Astrocyte (in vitro differentiated cells and primary cell): Measurements from ENCODE around the gene MCAM. TPM values are rescaled to one million over a fixed set of nuclear protein-coding genes. Genes with fewer than 3 reads are reported as not detected.

Experiments
- DNase-seq: peaks from one replicate; pipeline ENCODE4 v3.0.0-alpha.2; 2010; ENCODE audit warnings: low read depth
- FAIRE-seq: peaks from 2 replicates; lab custom pipeline; 2011; peaks lifted over from hg19 to GRCh38; lab: Jason Lieb, UNC
- H2AFZ ChIP-seq: 2 replicates; pipeline ENCODE4 v1.6.0; 2012; ENCODE audit warnings: low read depth, low read length, inconsistent platforms
- H3K27ac ChIP-seq: 2 replicates; pipeline ENCODE4 v1.5.1; 2011; ENCODE audit warnings: low read depth, low read length, inconsistent platforms
- H3K27me3 ChIP-seq: 2 replicates; pipeline ENCODE4 v1.6.0; 2011; ENCODE audit warnings: low read length, inconsistent platforms; ENCODE audit not compliant: insufficient read depth
- H3K36me3 ChIP-seq: 2 replicates; pipeline ENCODE4 v1.5.1; 2011; ENCODE audit warnings: low read length, inconsistent platforms; ENCODE audit not compliant: insufficient read depth
- H3K4me1 ChIP-seq: 2 replicates; pipeline ENCODE4 v1.5.1; 2011; ENCODE audit warnings: low read length, inconsistent platforms; ENCODE audit not compliant: insufficient read depth
- H3K4me2 ChIP-seq: 2 replicates; pipeline ENCODE4 v1.6.0; 2012; ENCODE audit warnings: low read length, inconsistent platforms
- H3K4me3 ChIP-seq: 2 replicates; pipeline ENCODE4 v1.5.1; 2011; ENCODE audit warnings: low read depth, mild to moderate bottlenecking, low read length, inconsistent platforms; ENCODE audit not compliant: insufficient read depth
- H3K79me2 ChIP-seq: 2 replicates; pipeline ENCODE4 v1.6.0; 2012; ENCODE audit warnings: mild to moderate bottlenecking, low read length, inconsistent platforms; ENCODE audit not compliant: insufficient read depth
- H3K9ac ChIP-seq: 2 replicates; pipeline ENCODE4 v1.6.0; 2012; ENCODE audit warnings: mild to moderate bottlenecking, low read length, inconsistent platforms
- H3K9me3 ChIP-seq: 2 replicates; pipeline ENCODE4 v1.5.1; 2012; ENCODE audit warnings: low read depth, mild to moderate bottlenecking, low read length, inconsistent platforms; ENCODE audit not compliant: insufficient read depth
- H4K20me1 ChIP-seq: 2 replicates; pipeline ENCODE4 v1.6.0; 2012; ENCODE audit warnings: low read length, inconsistent platforms; ENCODE audit not compliant: insufficient read depth
- H3K27ac Mint-ChIP-seq: one replicate; pipeline ENCODE4 v1.8.0; 2021; ENCODE audit warnings: mild to moderate bottlenecking, mixed read lengths; ENCODE audit not compliant: unreplicated experiment
- H3K27me3 Mint-ChIP-seq: one replicate; pipeline ENCODE4 v1.8.0; 2021; ENCODE audit warnings: low read depth, mixed read lengths; ENCODE audit not compliant: unreplicated experiment
- H3K36me3 Mint-ChIP-seq: one replicate; pipeline ENCODE4 v1.8.0; 2021; ENCODE audit warnings: low read depth, mixed read lengths; ENCODE audit not compliant: unreplicated experiment
- H3K4me1 Mint-ChIP-seq: one replicate; pipeline ENCODE4 v1.8.0; 2021; ENCODE audit warnings: low read depth, mixed read lengths; ENCODE audit not compliant: unreplicated experiment
- H3K4me3 Mint-ChIP-seq: one replicate; pipeline ENCODE4 v1.8.0; 2021; ENCODE audit warnings: mild to moderate bottlenecking, moderate library complexity, mixed read lengths; ENCODE audit not compliant: unreplicated experiment
- H3K9me3 Mint-ChIP-seq: one replicate; pipeline ENCODE4 v1.8.0; 2021; ENCODE audit warnings: mild to moderate bottlenecking, mixed read lengths; ENCODE audit not compliant: unreplicated experiment
- EZH2 ChIP-seq: IDR thresholded peaks from 2 replicates; pipeline ENCODE4 v1.6.1; 2012; ENCODE audit warnings: mild to moderate bottlenecking, low read length, inconsistent platforms; ENCODE audit not compliant: insufficient read depth
- total RNA-seq: library from RNA; stranded (reverse); gene quantifications from 2 replicates; pipeline ENCODE4 v1.2.1, GENCODE V29; 2021
- TF ChIP-seq, protein P1 (sequence below): IDR thresholded peaks from 2 replicates; pipeline ENCODE4 v1.5.1; 2011; ENCODE audit warnings: low read depth, mild to moderate bottlenecking, inconsistent platforms, low read length, moderate library complexity; ENCODE audit not compliant: insufficient read depth

MCAM gene
- total RNA-seq, 1 donor from 2014 or later, result 213 TPM

DNA sequence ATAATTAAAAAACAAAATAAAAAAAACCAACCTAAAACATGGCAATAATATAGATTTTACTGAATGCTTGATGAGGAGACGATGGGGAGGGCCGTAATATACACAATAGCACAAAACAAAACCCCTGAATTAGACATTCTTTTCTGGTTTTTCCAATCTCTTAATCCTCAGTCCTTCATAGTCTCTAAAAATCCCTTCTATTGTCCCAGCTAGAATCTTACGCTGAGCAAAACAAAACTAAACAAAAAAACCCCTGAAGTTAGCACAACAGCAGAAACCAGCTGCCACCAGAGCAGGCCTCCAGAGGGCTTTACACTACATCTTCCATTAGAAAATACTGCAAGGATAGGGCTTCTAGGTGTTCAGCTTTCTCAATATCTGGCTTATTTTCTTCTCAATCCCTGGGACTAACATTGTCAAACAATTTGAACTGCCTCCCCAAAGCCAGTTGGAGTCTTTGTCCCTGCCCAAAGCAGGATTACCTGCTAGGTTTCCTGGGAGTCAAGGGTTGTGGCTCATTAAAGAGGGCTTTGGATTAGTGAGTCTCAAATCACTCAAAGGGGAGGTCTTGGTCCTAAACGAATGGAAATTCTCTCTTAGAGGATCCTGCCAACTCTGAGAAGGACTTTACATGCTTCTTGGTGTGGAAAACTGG lies 15.3 kb upstream of the MCAM start:
- Histone ChIP-seq H2AFZ (no peak overlapping the region), H3K4me3 (no peak overlapping the region), H4K20me1 (no peaks in the 10 kb centered on the region), H3K79me2 (peaks cover 27% of the 10 kb centered on the region), H3K4me2 (no peak overlapping the region), H3K9ac (no peak overlapping the region), H3K27ac (no peak overlapping the region), H3K9me3 (no peaks in the 10 kb centered on the region), H3K36me3 (no peaks in the 10 kb centered on the region), H3K4me1 (peaks cover 12% of the 10 kb centered on the region), H3K27me3 (no peaks in the 10 kb centered on the region)
- H3K9me3 Mint-ChIP-seq, result no peaks in the 10 kb centered on the region
- no peak overlapping the region for H3K4me3 Mint-ChIP-seq
- peaks cover 2% of the 10 kb centered on the region for H3K27me3 Mint-ChIP-seq
- FAIRE-seq (no peak), DNase-seq (no peak)
- no peak overlapping the region for H3K27ac Mint-ChIP-seq
- TF ChIP-seq, protein P1, sequence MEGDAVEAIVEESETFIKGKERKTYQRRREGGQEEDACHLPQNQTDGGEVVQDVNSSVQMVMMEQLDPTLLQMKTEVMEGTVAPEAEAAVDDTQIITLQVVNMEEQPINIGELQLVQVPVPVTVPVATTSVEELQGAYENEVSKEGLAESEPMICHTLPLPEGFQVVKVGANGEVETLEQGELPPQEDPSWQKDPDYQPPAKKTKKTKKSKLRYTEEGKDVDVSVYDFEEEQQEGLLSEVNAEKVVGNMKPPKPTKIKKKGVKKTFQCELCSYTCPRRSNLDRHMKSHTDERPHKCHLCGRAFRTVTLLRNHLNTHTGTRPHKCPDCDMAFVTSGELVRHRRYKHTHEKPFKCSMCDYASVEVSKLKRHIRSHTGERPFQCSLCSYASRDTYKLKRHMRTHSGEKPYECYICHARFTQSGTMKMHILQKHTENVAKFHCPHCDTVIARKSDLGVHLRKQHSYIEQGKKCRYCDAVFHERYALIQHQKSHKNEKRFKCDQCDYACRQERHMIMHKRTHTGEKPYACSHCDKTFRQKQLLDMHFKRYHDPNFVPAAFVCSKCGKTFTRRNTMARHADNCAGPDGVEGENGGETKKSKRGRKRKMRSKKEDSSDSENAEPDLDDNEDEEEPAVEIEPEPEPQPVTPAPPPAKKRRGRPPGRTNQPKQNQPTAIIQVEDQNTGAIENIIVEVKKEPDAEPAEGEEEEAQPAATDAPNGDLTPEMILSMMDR, result no peak
- no peak for TF ChIP-seq EZH2
- peaks cover 4% of the 10 kb centered on the region for H3K36me3 Mint-ChIP-seq
- H3K4me1 Mint-ChIP-seq, result peaks cover 2% of the 10 kb centered on the region

DNA sequence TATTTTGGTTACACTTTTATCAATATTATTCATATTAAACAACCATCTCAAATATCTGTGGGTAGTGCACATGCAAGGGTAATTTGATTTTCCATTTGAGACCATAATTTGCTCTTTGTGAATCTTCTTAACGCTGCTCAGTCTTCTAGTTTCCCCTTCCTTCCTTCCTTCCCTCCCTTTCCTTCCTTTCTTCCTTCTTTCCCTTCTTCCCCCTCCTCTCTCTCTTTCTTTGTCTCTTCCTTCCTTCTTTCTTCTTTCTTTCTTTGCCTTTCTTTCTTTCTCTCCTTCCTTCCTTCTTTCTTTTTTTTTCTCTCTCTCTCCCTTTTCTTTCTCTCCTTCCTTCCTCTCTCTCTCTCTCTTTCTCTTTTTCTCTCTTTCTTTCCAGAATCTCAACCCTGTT lies 13.3 kb upstream of the MCAM start:
- H4K20me1 ChIP-seq, result no peaks in the 10 kb centered on the region
- peaks cover 5% of the 10 kb centered on the region for H3K4me1 ChIP-seq
- FAIRE-seq, result no peak
- Mint-ChIP-seq H3K27me3 (peaks cover 2% of the 10 kb centered on the region), H3K4me3 (no peak overlapping the region), H3K4me1 (no peaks in the 10 kb centered on the region), H3K36me3 (no peaks in the 10 kb centered on the region), H3K9me3 (no peaks in the 10 kb centered on the region), H3K27ac (no peak overlapping the region)
- H3K4me2 ChIP-seq, result no peak overlapping the region
- no peak overlapping the region for H2AFZ ChIP-seq
- no peaks in the 10 kb centered on the region for H3K27me3 ChIP-seq
- H3K27ac ChIP-seq, result no peak overlapping the region
- peaks cover 7% of the 10 kb centered on the region for H3K79me2 ChIP-seq
- no peak overlapping the region for H3K4me3 ChIP-seq
- H3K9ac ChIP-seq, result no peak overlapping the region
- H3K9me3 ChIP-seq, result no peaks in the 10 kb centered on the region
- H3K36me3 ChIP-seq, result no peaks in the 10 kb centered on the region
- DNase-seq, result no peak
- TF ChIP-seq, protein P1, result no peak
- TF ChIP-seq EZH2, result no peak

GRCh38 chr11:119329320-119329719 lies 12.4 kb upstream of the MCAM start:
- H3K4me1 Mint-ChIP-seq, result no peaks in the 10 kb centered on the region
- no peak for FAIRE-seq

More at GRCh38 chr11:119329320-119329719, 12.4 kb upstream of the MCAM start:
- Histone ChIP-seq H3K9ac (no peak overlapping the region), H3K9me3 (no peaks in the 10 kb centered on the region), H3K4me1 (no peaks in the 10 kb centered on the region), H3K4me3 (no peak overlapping the region), H3K36me3 (no peaks in the 10 kb centered on the region), H3K27me3 (no peaks in the 10 kb centered on the region), H3K4me2 (no peak overlapping the region), H2AFZ (no peak overlapping the region), H4K20me1 (no peaks in the 10 kb centered on the region), H3K79me2 (no peaks in the 10 kb centered on the region), H3K27ac (no peak overlapping the region)
- no peak overlapping the region for H3K4me3 Mint-ChIP-seq
- peaks cover 2% of the 10 kb centered on the region for H3K27me3 Mint-ChIP-seq
- no peaks in the 10 kb centered on the region for H3K9me3 Mint-ChIP-seq
- DNase-seq, result no peak
- no peak for TF ChIP-seq EZH2
- TF ChIP-seq, protein P1, result no peak
- H3K27ac Mint-ChIP-seq, result no peak overlapping the region
- no peaks in the 10 kb centered on the region for H3K36me3 Mint-ChIP-seq
